ENCODE results near the gene MICAL3. TPM values are rescaled to one million over a fixed set of nuclear protein-coding genes. Genes with fewer than 3 reads are reported as not detected.

MICAL3 gene
- polyA plus RNA-seq, 2 of the 4 experiments (the other 2 are of a cell fraction), result 20.5 to 30.1 TPM

GRCh38 chr22:17913801-17914347 lies 110.5 kb downstream of the MICAL3 start:
- peaks cover 33% of the 10 kb centered on the region for H3K4me1 ChIP-seq
- no peak overlapping the region for H3K4me2 ChIP-seq
- 88% methylated on average over 8 of the region's 8 CpGs for WGBS (ENCODE audit: missing lambda C conversion rate)
- ChIA-PET CTCF (interaction anchor here (0.5 kb wide), 1 partner anchor 60 kb away, joined by 3 read pairs; no protein-coding TSS in a partner anchor), POLR2A (no interaction called here)
- FAIRE-seq (no peak), ATAC-seq (no peak), DNase-seq (ENCODE audit: low read depth in 1 of 2, low spot score in 1 of 2) (no peak)
- H3K27ac ChIP-seq, result no peak overlapping the region
- TF ChIP-seq RFX5 (IDR thresholded peaks at IDR 0.05), result no peak
- TF ChIP-seq RARB (CRISPR knock-in tag; IDR thresholded peaks at IDR 0.05), result no peak
- no peak for TF ChIP-seq ZFP36 (IDR thresholded peaks at IDR 0.05; ENCODE audit: borderline replicate concordance, partially characterized antibody)
- TF ChIP-seq JUNB (IDR thresholded peaks at IDR 0.05), result no peak
- no peak for TF ChIP-seq EHF (CRISPR knock-in tag; IDR thresholded peaks at IDR 0.05)
- no peak for TF ChIP-seq HES2 (IDR thresholded peaks at IDR 0.05)
- TF ChIP-seq ESRRA (IDR thresholded peaks at IDR 0.05; ENCODE audit: borderline replicate concordance, low read length), result no peak
- no peak for TF ChIP-seq EP300 (IDR thresholded peaks at IDR 0.05)
- TF ChIP-seq RCOR1 (IDR thresholded peaks at IDR 0.05; ENCODE audit: low read depth, low read length), result no peak
- TF ChIP-seq GATA3 (IDR thresholded peaks at IDR 0.05; ENCODE audit: borderline replicate concordance), result no peak
- TF ChIP-seq NR3C1 (IDR thresholded peaks at IDR 0.05), result no peak
- no peak for TF ChIP-seq CBX2 (IDR thresholded peaks at IDR 0.05; ENCODE audit: borderline replicate concordance, low read depth)
- no peak for TF ChIP-seq TP53 (CRISPR knock-in tag; IDR thresholded peaks at IDR 0.05)
- no peak for TF ChIP-seq NFE2L2 (conservative IDR thresholded peaks at IDR 0.05; ENCODE audit: low read length)
- TF ChIP-seq HOXA7 (CRISPR knock-in tag; IDR thresholded peaks at IDR 0.05), result no peak
- no peak for TF ChIP-seq MAFK (IDR thresholded peaks at IDR 0.05; ENCODE audit: partially characterized antibody)
- no peak for TF ChIP-seq ELK1 (IDR thresholded peaks at IDR 0.05; ENCODE audit: low read depth, low read length)
- TF ChIP-seq CTCF (IDR thresholded peaks at IDR 0.05), result no peak
- TF ChIP-seq HOXB13 (CRISPR knock-in tag; IDR thresholded peaks at IDR 0.05; ENCODE audit: low read depth), result no peak
- no peak overlapping the region for H3K4me3 ChIP-seq
- no peaks in the 10 kb centered on the region for H3K9me3 ChIP-seq

- TF ChIP-seq MYC (IDR thresholded peaks at IDR 0.05; ENCODE audit: borderline replicate concordance, low read length) (no peak), HEYL (CRISPR knock-in tag; IDR thresholded peaks at IDR 0.05) (no peak), HOXA7 (CRISPR knock-in tag; IDR thresholded peaks at IDR 0.05) (no peak), E2F6 (IDR thresholded peaks at IDR 0.05; ENCODE audit: borderline replicate concordance, low read depth) (no peak), CBX8 (IDR thresholded peaks at IDR 0.05) (no peak)
- peaks cover 33% of the 10 kb centered on the region for H3K4me1 ChIP-seq
- DNase-seq (ENCODE audit: low read depth in 1 of 2, low spot score in 1 of 2) (no peak), ATAC-seq (no peak), FAIRE-seq (no peak)
- H3K9me3 ChIP-seq, result no peaks in the 10 kb centered on the region
- H3K27ac ChIP-seq, result no peak overlapping the region
- WGBS (ENCODE audit: missing lambda C conversion rate), result 88% methylated on average over 12 of the region's 12 CpGs
- H3K4me3 ChIP-seq, result no peak overlapping the region
- POLR2A ChIA-PET, result no interaction called here
- CTCF ChIA-PET, result interaction anchor here (0.7 kb wide), 1 partner anchor 55 kb away, joined by 3 read pairs; no protein-coding TSS in a partner anchor
- H3K4me2 ChIP-seq, result no peak overlapping the region
Measured at GRCh38 chr22:17912945-17913721, 111.2 kb downstream of the MICAL3 start.
